ENCODE data around the gene IL4R.

DNA sequence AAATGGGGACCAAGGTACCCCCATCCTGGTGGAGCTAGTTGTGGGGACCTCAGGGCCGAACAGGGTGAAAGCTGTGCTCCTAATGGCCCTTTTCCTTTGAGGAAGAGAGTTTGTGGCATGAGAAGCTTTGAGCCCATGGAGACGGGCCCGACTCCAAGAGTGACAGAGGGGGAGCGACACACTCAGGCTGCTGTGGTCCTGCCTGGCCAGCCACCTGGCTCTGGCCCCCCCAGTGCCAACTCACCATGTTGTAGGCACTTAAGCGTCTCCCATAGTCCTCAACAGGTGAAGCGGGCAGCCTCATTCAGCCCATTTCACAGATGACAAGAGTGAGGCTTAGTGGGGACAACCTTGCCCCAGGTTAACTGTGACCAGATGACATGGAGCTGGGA lies 89.8 kb downstream of the IL4R start:
- TF ChIP-seq CTCF (IDR thresholded peaks at IDR 0.05), result no peak
- TF ChIP-seq EP300 (IDR thresholded peaks at IDR 0.05), result no peak
- no peak for TF ChIP-seq POLR2A (IDR thresholded peaks at IDR 0.05)
